ENCODE data around the gene KRTAP23-1.

DNA sequence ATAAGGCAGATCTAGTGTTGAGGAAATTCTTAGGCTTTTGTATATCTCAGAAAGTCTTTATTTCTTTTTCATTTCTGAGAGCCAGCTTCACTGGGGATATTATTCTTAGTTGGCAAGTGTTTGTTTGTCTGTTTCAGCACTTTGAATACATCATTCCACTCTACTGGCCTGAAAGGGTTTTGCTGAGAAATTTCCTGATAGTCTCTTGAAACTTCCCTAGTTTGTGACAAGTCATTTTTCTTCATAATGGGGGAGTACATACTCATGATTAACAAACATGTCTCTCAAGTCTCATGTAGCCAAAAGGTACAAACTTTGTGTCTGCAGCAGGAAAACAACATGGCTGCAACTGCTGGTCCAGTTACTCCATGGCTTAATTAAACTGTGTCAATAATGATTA, 22.0 kb downstream of the KRTAP23-1 start:
- TF ChIP-seq POLR2AphosphoS5 (IDR thresholded peaks at IDR 0.05; ENCODE audit: low read depth) = no peak
- TF ChIP-seq, protein P1, sequence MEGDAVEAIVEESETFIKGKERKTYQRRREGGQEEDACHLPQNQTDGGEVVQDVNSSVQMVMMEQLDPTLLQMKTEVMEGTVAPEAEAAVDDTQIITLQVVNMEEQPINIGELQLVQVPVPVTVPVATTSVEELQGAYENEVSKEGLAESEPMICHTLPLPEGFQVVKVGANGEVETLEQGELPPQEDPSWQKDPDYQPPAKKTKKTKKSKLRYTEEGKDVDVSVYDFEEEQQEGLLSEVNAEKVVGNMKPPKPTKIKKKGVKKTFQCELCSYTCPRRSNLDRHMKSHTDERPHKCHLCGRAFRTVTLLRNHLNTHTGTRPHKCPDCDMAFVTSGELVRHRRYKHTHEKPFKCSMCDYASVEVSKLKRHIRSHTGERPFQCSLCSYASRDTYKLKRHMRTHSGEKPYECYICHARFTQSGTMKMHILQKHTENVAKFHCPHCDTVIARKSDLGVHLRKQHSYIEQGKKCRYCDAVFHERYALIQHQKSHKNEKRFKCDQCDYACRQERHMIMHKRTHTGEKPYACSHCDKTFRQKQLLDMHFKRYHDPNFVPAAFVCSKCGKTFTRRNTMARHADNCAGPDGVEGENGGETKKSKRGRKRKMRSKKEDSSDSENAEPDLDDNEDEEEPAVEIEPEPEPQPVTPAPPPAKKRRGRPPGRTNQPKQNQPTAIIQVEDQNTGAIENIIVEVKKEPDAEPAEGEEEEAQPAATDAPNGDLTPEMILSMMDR (IDR thresholded peaks at IDR 0.05; ENCODE audit: insufficient read depth, low read length) = no peak

All from HL-60 (cell line).